Gastrocnemius medialis (tissue), 4 donors: ENCODE data around the gene NHLRC3.

ENCODE experiments used
- CTCF ChIP-seq, 5 experiments: fragments of 450-650 bp in 3 of 5; fragments of 200-600 bp in 2 of 5; sonication (generic) in 2 of 5; IDR thresholded peaks in 4 of 5; conservative IDR thresholded peaks in 1 of 5; 1 replicate in 4 of 5; 2 replicates in 1 of 5; pipeline ENCODE4 v1.5.1; 2016 to 2019; ENCODE audit warnings: antibody characterized with exemption in 5 of 5, mild to moderate bottlenecking in 3 of 5, moderate library complexity in 3 of 5
- POLR2A ChIP-seq, 2 donors: fragments of 450-650 bp; IDR thresholded peaks; one replicate each; pipeline ENCODE4 v1.6.1; 2017; ENCODE audit warnings: antibody characterized with exemption in 2 of 2, mild to moderate bottlenecking in 2 of 2, moderate library complexity in 2 of 2

GRCh38 chr13:39048806-39049205, 10.6 kb downstream of the NHLRC3 start:
- no peak for TF ChIP-seq CTCF (IDR thresholded peaks at IDR 0.05 in 4 of 5, conservative IDR thresholded peaks at IDR 0.05 in 1 of 5)
- TF ChIP-seq POLR2A (IDR thresholded peaks at IDR 0.05), result no peak
